GM12878 (cell line): Measurements from ENCODE around the gene FANCM. TPM values are rescaled to one million over a fixed set of nuclear protein-coding genes. Genes with fewer than 3 reads are reported as not detected.

Experiments used
- ATAC-seq: fragments of 200-7000 bp; cut with Tn5 transposase; 3 replicates; pipeline ENCODE4 v1.9.1; 2020; ENCODE audit warnings: mild to moderate bottlenecking, moderate library complexity
- BruUV-seq: library from RNA; stranded (reverse); fragments of 400-500 nt; replicated peaks from 2 replicates; lab custom pipeline; 2021; lab: Mats Ljungman, UMichigan
- CTCF ChIA-PET: fragments of 300-600 bp; sonication (Branson Sonifier 250); formaldehyde crosslinking; extraction: SDS; loops from one replicate; lab custom pipeline; 2021; ENCODE audit warnings: inconsistent platforms; lab: Yijun Ruan, JAX
- POLR2A ChIA-PET: fragments of 350-600 bp; formaldehyde crosslinking; extraction: SDS; loops from one replicate; lab custom pipeline; 2021; ENCODE audit warnings: inconsistent platforms; lab: Charles Lee
- RAD21 ChIA-PET: fragments of 300-600 bp; sonication (Branson Sonifier 250); formaldehyde crosslinking; loops from one replicate; lab custom pipeline; 2023; ENCODE audit warnings: antibody characterized with exemption; ENCODE audit not compliant: unreplicated experiment; lab: Charles Lee
- SMC1A ChIA-PET: fragments of 300-600 bp; sonication (Branson Sonifier 250); formaldehyde crosslinking; loops from one replicate; lab custom pipeline; 2023; ENCODE audit not compliant: unreplicated experiment, uncharacterized antibody; lab: Charles Lee
- DNase-seq: peaks from one replicate; pipeline ENCODE4 v3.0.0-alpha.2; 2011; ENCODE audit warnings: low read depth, low spot score
- FAIRE-seq: peaks from 3 replicates; lab custom pipeline; 2011; peaks lifted over from hg19 to GRCh38; lab: Jason Lieb, UNC
- H2AFZ ChIP-seq: 2 replicates; pipeline ENCODE4 v1.6.0; 2011; ENCODE audit warnings: low read depth, low read length, control low read depth; ENCODE audit not compliant: control insufficient read depth
- H3K27ac ChIP-seq: 2 replicates; pipeline ENCODE4 v1.5.1; 2011; ENCODE audit warnings: control low read depth; ENCODE audit not compliant: control insufficient read depth, insufficient read depth
- H3K27me3 ChIP-seq, 2 experiments: replicated peaks in 1 of 2; 2 replicates each; pipeline versions ENCODE4 v1.6.0 to v1.6.1; 2011; ENCODE audit warnings: low read length in 1 of 2; ENCODE audit not compliant: control insufficient read depth in 2 of 2, insufficient read depth in 2 of 2
- H3K36me3 ChIP-seq, 2 experiments: 2 replicates each; pipeline ENCODE4 v1.5.1; 2011; ENCODE audit warnings: low read length in 1 of 2; ENCODE audit not compliant: control insufficient read depth in 2 of 2, insufficient read depth in 2 of 2
- H3K4me1 ChIP-seq: 2 replicates; pipeline ENCODE4 v1.6.1; 2011; ENCODE audit warnings: mild to moderate bottlenecking, low read length, moderate library complexity, mixed read lengths; ENCODE audit not compliant: control insufficient read depth, insufficient read depth
- H3K4me2 ChIP-seq: 2 replicates; pipeline ENCODE4 v1.6.0; 2011; ENCODE audit warnings: control low read depth; ENCODE audit not compliant: control insufficient read depth, insufficient read depth
- H3K4me3 ChIP-seq: fragments of 200-600 bp; sonication (generic); 2 replicates; pipeline ENCODE4 v1.5.1; 2016
- H3K79me2 ChIP-seq: 2 replicates; pipeline ENCODE4 v1.6.0; 2011; ENCODE audit warnings: low read length; ENCODE audit not compliant: control insufficient read depth, insufficient read depth
- H3K9ac ChIP-seq: 2 replicates; pipeline ENCODE4 v1.8.0; 2011; ENCODE audit warnings: low read length, control low read depth, mixed read lengths; ENCODE audit not compliant: control insufficient read depth, insufficient read depth
- H3K9me3 ChIP-seq: replicated peaks from 3 replicates; pipeline ENCODE4 v1.5.1; 2011; ENCODE audit warnings: mild to moderate bottlenecking, low read length; ENCODE audit not compliant: control insufficient read depth, insufficient read depth
- H4K20me1 ChIP-seq: 2 replicates; pipeline ENCODE4 v1.6.0; 2011; ENCODE audit not compliant: control insufficient read depth, insufficient read depth
- ATF2 ChIP-seq: IDR thresholded peaks from 2 replicates; pipeline ENCODE4 v1.6.1; 2012; ENCODE audit warnings: low read length, inconsistent platforms
- CBFB ChIP-seq: IDR thresholded peaks from 2 replicates; pipeline ENCODE4 v1.6.1; 2016; ENCODE audit warnings: antibody characterized with exemption, low read depth
- CEBPB ChIP-seq, 2 experiments: fragments of 150-350 bp in 1 of 2; IDR thresholded peaks; 2 replicates each; pipeline ENCODE4 v1.6.1; 2012 to 2014; ENCODE audit warnings: low read depth in 2 of 2, low read length in 2 of 2, borderline replicate concordance in 1 of 2, inconsistent platforms in 1 of 2
- CREB1 ChIP-seq: IDR thresholded peaks from 2 replicates; pipeline ENCODE4 v1.6.1; 2012; ENCODE audit warnings: low read depth, mild to moderate bottlenecking, inconsistent platforms
- E4F1 ChIP-seq: fragments of 450-650 bp; IDR thresholded peaks from 2 replicates; pipeline ENCODE4 v1.6.1; 2018; ENCODE audit warnings: borderline replicate concordance, mild to moderate bottlenecking; ENCODE audit not compliant: partially characterized antibody
- GABPA ChIP-seq: IDR thresholded peaks from 2 replicates; pipeline ENCODE4 v1.6.1; 2014; ENCODE audit warnings: antibody characterized with exemption, low read depth, mild to moderate bottlenecking, inconsistent platforms
- KLF5 ChIP-seq: fragments of 450-650 bp; IDR thresholded peaks from 2 replicates; pipeline ENCODE4 v1.6.1; 2014; ENCODE audit warnings: mild to moderate bottlenecking; ENCODE audit not compliant: partially characterized antibody
- MTA3 ChIP-seq: IDR thresholded peaks from 2 replicates; pipeline ENCODE4 v1.6.1; 2012; ENCODE audit warnings: low read length, inconsistent platforms, borderline replicate concordance
- NBN ChIP-seq: fragments of 450-650 bp; IDR thresholded peaks from 2 replicates; pipeline ENCODE4 v1.6.1; 2016
- NRF1 ChIP-seq: conservative IDR thresholded peaks from 2 replicates; pipeline ENCODE4 v1.6.1; 2011; ENCODE audit warnings: mild to moderate bottlenecking, low read depth, low read length, improper control_type of control experiment
- PAX5 ChIP-seq: IDR thresholded peaks from 2 replicates; pipeline ENCODE4 v1.6.1; 2011; ENCODE audit warnings: low read depth, low read length, borderline replicate concordance
- PKNOX1 ChIP-seq: fragments of 450-650 bp; IDR thresholded peaks from 2 replicates; pipeline ENCODE4 v1.6.1; 2016; ENCODE audit warnings: mild to moderate bottlenecking
- SUPT20H ChIP-seq: IDR thresholded peaks from 2 replicates; pipeline ENCODE4 v1.6.1; 2011; ENCODE audit warnings: low read depth, mild to moderate bottlenecking, low read length, moderate library complexity, borderline replicate concordance; ENCODE audit not compliant: control insufficient read depth
- YBX1 ChIP-seq: fragments of 450-650 bp; IDR thresholded peaks from 2 replicates; pipeline ENCODE4 v1.6.1; 2016; ENCODE audit warnings: antibody characterized with exemption
- WGBS: methylation state at CpG from one replicate; pipeline ENCODE4 v1.1.6; 2016; ENCODE audit warnings: low lambda C conversion rate; ENCODE audit not compliant: insufficient replicate concordance, insufficient coverage; ENCODE audit errors: missing lambda C conversion rate; 5-methylcytosine and 5-hydroxymethylcytosine counted together
- in situ Hi-C: fragments of 300-500 bp; cut with MboI; formaldehyde crosslinking; loops from 9 replicates; pipeline ENCODE4 v1.14.3; 2018; ENCODE audit warnings: mixed read lengths
- intact Hi-C: fragments of 100-400 bp; cut with micrococcal nuclease; formaldehyde crosslinking; loops from one replicate; pipeline ENCODE4 v1.14.2; 2022; ENCODE audit not compliant: unreplicated experiment
- polyA plus RNA-seq, 11 experiments: library from polyadenylated mRNA; depleted of rRNA in 4 of 11; unstranded in 6 of 11; stranded (reverse) in 5 of 11; fragments of >200 nt; fragmentation: Nextera tagmentation in 4 of 11; fragmentation: Illumina TruSeq in 1 of 11; extraction: Ambion mirVana in 4 of 11; extraction: Trizol in 1 of 11; gene quantifications; 1 replicate in 1 of 11; 2 replicates in 10 of 11; pipeline versions ENCODE4 v1.2.1 to v1.2.3, GENCODE V29; 2011 to 2016; ENCODE audit warnings: inconsistent platforms in 2 of 11, missing spikeins in 2 of 11, low read depth in 1 of 11
- total RNA-seq, 4 experiments: library from RNA; depleted of rRNA in 3 of 4; stranded (reverse); fragments of >200 nt in 3 of 4; fragmentation: Illumina TruSeq in 1 of 4; extraction: Trizol in 1 of 4; gene quantifications; 2 replicates each; pipeline versions ENCODE4 v1.2.1 to v1.2.3, GENCODE V29; 2013 to 2021

The FANCM gene
- total and polyA plus RNA-seq, 10 of the 15 experiments (the other 5 are each of a cell fraction or from before 2014, with no cell fraction given) = 6.4 to 17.6 (median 10.6) TPM

- Histone ChIP-seq H3K9me3 (peaks cover 5% of the 10 kb centered on the region; the same call in 2 of the 3 replicates), H4K20me1 (no peaks in the 10 kb centered on the region), H2AFZ (no peak overlapping the region), H3K27me3 (no peaks in the 10 kb centered on the region), H3K27ac (no peak overlapping the region), H3K79me2 (peaks cover 80% of the 10 kb centered on the region), H3K4me2 (no peak overlapping the region), H3K36me3 (peaks cover 3 to 12% of the 10 kb centered on the region in 2 experiments; a peak in 3 of 4 replicates), H3K9ac (no peak overlapping the region), H3K4me1 (peaks cover 16% of the 10 kb centered on the region), H3K4me3 (no peak overlapping the region)
- ChIA-PET RAD21 (no interaction called here), CTCF (interaction anchor here (0.5 kb wide), 1 partner anchor 237 kb away, joined by 3 read pairs; no protein-coding TSS in a partner anchor), SMC1A (interaction anchor here (0.6 to 1.2 kb wide), 3 partner anchors 9 to 162 kb away, joined by 3 to 4 read pairs (median 3); partner anchors contain the start of gene MIS18BP1), POLR2A (interaction anchor here (0.6 to 2.2 kb wide), 6 partner anchors 9 to 194 kb away, joined by 3 to 7 read pairs (median 4); partner anchors contain the start of genes KLHL28 and TOGARAM1)
- FAIRE-seq (no peak), ATAC-seq (no peak), DNase-seq (no peak)
- WGBS = 74% methylated on average over 2 of the region's 2 CpGs
- no TSS peak for BruUV-seq
- in situ Hi-C loops (no loop called here), intact Hi-C loops (no loop called here)
- TF ChIP-seq PKNOX1 (no peak), CBFB (no peak), ATF2 (no peak), MTA3 (no peak), KLF5 (no peak), SUPT20H (no peak), PAX5 (no peak), NRF1 (no peak), CEBPB (IDR thresholded peaks at IDR 0.05; ENCODE audit: borderline replicate concordance in 1 of 2, low read depth in 2 of 2, low read length in 2 of 2) (no peak), CREB1 (no peak), NBN (no peak), YBX1 (no peak), GABPA (no peak), E4F1 (no peak)
Observed at GRCh38 chr14:45091710-45092109, 44.0 kb upstream of the FANCM start.
